Heart right ventricle (tissue), 16 donors: ENCODE results near the gene FAM180B. TPM values are rescaled to one million over a fixed set of nuclear protein-coding genes. Genes with fewer than 3 reads are reported as not detected.
A peak's percentile ranks its signal among the peaks of the same experiment; 100 is the strongest.

Experiments
- ATAC-seq, 8 donors: fragments of 200-7000 bp; cut with Tn5 transposase; one replicate each; pipeline ENCODE4 v1.9.1; 2020; ENCODE audit warnings: mild to moderate bottlenecking in 8 of 8, moderate library complexity in 8 of 8, moderate number of reproducible peaks in 1 of 8
- DNase-seq, 2 donors: peaks; one replicate each; pipeline ENCODE4 v3.0.0-alpha.2; 2020
- H3K27ac ChIP-seq, 10 donors: fragments of 200-600 bp; sonication (generic) in 2 of 10; one replicate each; pipeline versions ENCODE4 v1.5.0 to v1.8.0; 2020 to 2022; ENCODE audit warnings: mild to moderate bottlenecking in 3 of 10
- H3K27me3 ChIP-seq, 7 donors: fragments of 200-600 bp; one replicate each; pipeline ENCODE4 v1.8.0; 2021 to 2022; ENCODE audit warnings: mild to moderate bottlenecking in 2 of 7
- H3K36me3 ChIP-seq, 9 donors: fragments of 200-600 bp; sonication (generic) in 1 of 9; one replicate each; pipeline versions ENCODE4 v1.5.0 to v1.8.0; 2020 to 2022; ENCODE audit warnings: mild to moderate bottlenecking in 2 of 9
- H3K4me1 ChIP-seq, 9 donors: fragments of 200-600 bp; sonication (generic) in 1 of 9; one replicate each; pipeline versions ENCODE4 v1.5.0 to v1.8.0; 2020 to 2022; ENCODE audit warnings: mild to moderate bottlenecking in 4 of 9
- H3K4me3 ChIP-seq, 10 donors: fragments of 200-600 bp; sonication (generic) in 2 of 10; one replicate each; pipeline versions ENCODE4 v1.5.0 to v1.8.0; 2020 to 2022; ENCODE audit warnings: mild to moderate bottlenecking in 7 of 10, moderate library complexity in 2 of 10
- H3K9me3 ChIP-seq, 11 donors: fragments of 200-600 bp in 10 of 11; sonication (generic) in 2 of 11; one replicate each; pipeline versions ENCODE4 v1.5.0 to v1.8.0; 2013 to 2022; ENCODE audit warnings: mild to moderate bottlenecking in 2 of 11, control low read depth in 1 of 11, moderate library complexity in 1 of 11
- WGBS, 2 donors: extraction: QIAGEN DNeasy Blood & Tissue Kit; methylation state at CpG; one replicate each; pipeline ENCODE4 v1.1.7; 2013; ENCODE audit warnings: inconsistent platforms in 1 of 2; 5-methylcytosine and 5-hydroxymethylcytosine counted together
- intact Hi-C, 10 donors: fragments of 100-400 bp; cut with DNase I; formaldehyde crosslinking; loops; one replicate each; pipeline versions ENCODE4 v1.11.1 to v1.14.2; 2022
- polyA plus RNA-seq, 2 donors: library from polyadenylated mRNA; stranded (reverse); fragments of 200-250 nt; gene quantifications; one replicate each; pipeline ENCODE4 v1.2.3, GENCODE V29; 2013
- total RNA-seq, 10 donors: library from RNA; stranded (reverse); fragmentation: NEBNext Ultra II Directional in 3 of 10; extraction: Animal tissue kit (Norgen Biotek cat#: 25700) in 3 of 10; gene quantifications; one replicate each; pipeline versions ENCODE4 v1.2.1 to v1.2.4, GENCODE V29; 2021 to 2023
- TF ChIP-seq, protein P1 (sequence below), 9 donors: fragments of 200-600 bp; sonication (generic) in 2 of 9; IDR thresholded peaks; one replicate each; pipeline versions ENCODE4 v1.5.0 to v1.8.0; 2021 to 2022; ENCODE audit warnings: antibody characterized with exemption in 9 of 9, mild to moderate bottlenecking in 5 of 9, moderate library complexity in 1 of 9
- donor health status: Arrhythmogenic right ventricular cardiomyopathy.
- donor health status: ischemic (EF 13 %, LVEDD 7.1; RV severe dilation, severe dysfunction).
- donor health status: healthy with polysubstance abuse.
- donor health status: DM: no; HTN: yes; CAD: no.
- donor health status: DM: no; HTN: no; CAD: no.
- donor health status: ischemic (EF 25% LVEDD 6.9; RV normal size, moderate dysfunction).
- donor health status: ischemic (EF 25% LVEDD 5.7; RV mildly dilated, moderate dysfunction).
- donor health status: healthy.
- donor health status: DM: yes; HTN: yes; CAD: no.
- donor health status: Ischemic cardiomyopathy.
- donor health status: ischemic (EF 35%, LVEDD 5.7; RV mildly dilated, moderate dysfunction).
- donor health status: nonischemic (EF 11% LVEDD 7.7; RV severe dilation, severe dysfunction).
- donor health status: DM: yes; HTN: yes; CAD: no.
- donor health status: PGD.
- donor health status: ischemic (EF 29% LVEDD 5.4; RV normal size, mild dysfunction).
- donor health status: nonischemic (EF 23%, LVEDD 6.1; RV moderate dilation, normal function).

The FAM180B gene
- total and polyA plus RNA-seq, 12 donors: 0.07 to 1.0 (median 0.23) TPM; not detected in 6

DNA sequence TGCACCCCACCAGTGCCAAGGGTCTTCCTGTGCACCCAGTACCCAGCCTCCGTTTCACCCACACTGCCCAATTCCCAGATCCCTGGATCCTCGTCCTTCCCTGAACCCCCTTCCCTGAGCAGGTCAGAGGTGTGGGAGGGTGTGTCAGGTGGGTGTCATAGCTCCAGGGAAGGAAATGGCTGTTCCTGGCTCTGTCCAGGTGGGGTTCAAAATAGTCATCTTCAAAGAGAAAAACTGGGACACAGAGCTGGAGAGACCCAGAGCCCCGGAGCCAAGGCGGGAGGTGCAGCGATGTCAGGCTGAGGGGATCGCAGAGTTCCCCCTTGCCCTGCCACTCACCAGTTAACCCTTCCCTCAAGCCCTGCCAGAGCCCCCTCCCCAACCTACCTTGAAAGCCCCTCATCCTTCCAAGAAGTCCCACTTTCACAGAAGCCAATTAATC is 7.0 kb downstream of the FAM180B start:
- intact Hi-C loops: no loop called here
- peak overlapping the region in 2 of 10 donors; percentile 16 to 34 for H3K4me3 ChIP-seq
- no peak overlapping the region for H3K27ac ChIP-seq
- TF ChIP-seq, protein P1, sequence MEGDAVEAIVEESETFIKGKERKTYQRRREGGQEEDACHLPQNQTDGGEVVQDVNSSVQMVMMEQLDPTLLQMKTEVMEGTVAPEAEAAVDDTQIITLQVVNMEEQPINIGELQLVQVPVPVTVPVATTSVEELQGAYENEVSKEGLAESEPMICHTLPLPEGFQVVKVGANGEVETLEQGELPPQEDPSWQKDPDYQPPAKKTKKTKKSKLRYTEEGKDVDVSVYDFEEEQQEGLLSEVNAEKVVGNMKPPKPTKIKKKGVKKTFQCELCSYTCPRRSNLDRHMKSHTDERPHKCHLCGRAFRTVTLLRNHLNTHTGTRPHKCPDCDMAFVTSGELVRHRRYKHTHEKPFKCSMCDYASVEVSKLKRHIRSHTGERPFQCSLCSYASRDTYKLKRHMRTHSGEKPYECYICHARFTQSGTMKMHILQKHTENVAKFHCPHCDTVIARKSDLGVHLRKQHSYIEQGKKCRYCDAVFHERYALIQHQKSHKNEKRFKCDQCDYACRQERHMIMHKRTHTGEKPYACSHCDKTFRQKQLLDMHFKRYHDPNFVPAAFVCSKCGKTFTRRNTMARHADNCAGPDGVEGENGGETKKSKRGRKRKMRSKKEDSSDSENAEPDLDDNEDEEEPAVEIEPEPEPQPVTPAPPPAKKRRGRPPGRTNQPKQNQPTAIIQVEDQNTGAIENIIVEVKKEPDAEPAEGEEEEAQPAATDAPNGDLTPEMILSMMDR (IDR thresholded peaks at IDR 0.05): no peak
- DNase-seq: no peak
- no peaks in the 10 kb centered on the region for H3K36me3 ChIP-seq
- 11 to 14% methylated on average over 6 of the region's 6 CpGs for WGBS, 2 donors
- no peak for ATAC-seq
- H3K9me3 ChIP-seq: no peaks in the 10 kb centered on the region
- H3K27me3 ChIP-seq: peaks cover 0 to 62% (median 50%) of the 10 kb centered on the region in 7 donors
- peaks cover 2 to 26% (median 18%) of the 10 kb centered on the region in 9 donors for H3K4me1 ChIP-seq

DNA sequence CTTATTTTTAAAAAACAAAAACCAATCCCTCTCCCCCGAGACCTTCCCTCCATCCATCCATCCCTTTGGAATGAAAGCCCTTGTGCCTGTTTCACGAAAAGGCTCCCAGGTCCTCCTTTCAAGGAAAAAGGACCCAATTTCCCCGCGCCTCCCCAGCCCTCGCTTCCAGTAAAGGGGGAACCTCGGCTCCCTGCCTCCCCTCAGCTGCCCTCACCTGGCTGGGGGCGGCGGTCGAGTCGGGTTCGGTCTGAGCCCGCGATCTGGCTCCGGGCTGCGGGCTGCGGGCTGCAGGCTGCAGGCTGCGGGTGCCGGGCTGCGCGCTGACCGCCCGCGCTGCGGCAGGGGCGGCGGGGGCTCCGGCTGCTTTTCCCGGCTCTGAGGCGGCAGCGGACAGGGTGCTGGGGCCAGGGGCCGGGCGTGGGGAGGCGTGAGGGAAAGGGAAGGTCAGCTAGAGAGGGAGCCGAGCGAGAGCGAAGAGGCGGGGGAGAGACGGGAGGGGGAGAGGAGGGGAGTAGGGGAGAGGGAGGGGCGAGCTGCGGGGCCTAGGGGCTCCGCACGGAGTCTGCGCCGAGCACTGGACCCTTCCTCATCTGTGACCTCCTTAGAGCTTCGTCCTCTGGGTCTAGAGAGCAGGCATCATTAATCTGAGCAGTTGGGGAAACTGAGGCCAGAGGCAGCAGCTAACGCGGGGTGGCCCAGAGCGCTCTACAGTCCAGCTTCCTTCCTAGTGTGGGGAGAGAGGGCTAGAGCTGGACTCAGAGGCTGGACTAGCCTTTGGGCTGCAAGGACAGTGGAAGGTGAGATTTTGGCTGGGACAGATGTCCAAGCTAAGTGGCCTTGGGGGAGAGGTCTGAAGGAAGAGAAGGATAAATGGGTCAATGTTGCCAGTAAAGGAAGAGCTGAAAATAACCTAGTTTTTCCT is 7.7 kb downstream of the FAM180B start, which contains the start of gene C1QTNF4:
Gene C1QTNF4 (minus strand): TSS at position 478 of the 922 bp plus-strand sequence. CDS start 3,601 bp downstream, outside the sequence.
- Histone ChIP-seq H3K9me3 (no peaks in the 10 kb centered on the region), H3K4me3 (peak within 1 kb of the TSS in 7 of 10 donors; percentile 15 to 34 (median 21)), H3K27me3 (peaks cover 0 to 60% (median 50%) of the 10 kb centered on the region in 7 donors), H3K27ac (no peak within 1 kb of the TSS), H3K4me1 (peaks cover 2 to 23% (median 18%) of the 10 kb centered on the region in 9 donors), H3K36me3 (no peaks in the 10 kb centered on the region)
- WGBS, 2 donors: 3 to 4% methylated on average over 47 to 48 of the region's 48 CpGs
- intact Hi-C loops: no loop called here
- TF ChIP-seq, protein P1 (IDR thresholded peaks at IDR 0.05): no peak
- no peak for ATAC-seq
- DNase-seq: no peak

DNA sequence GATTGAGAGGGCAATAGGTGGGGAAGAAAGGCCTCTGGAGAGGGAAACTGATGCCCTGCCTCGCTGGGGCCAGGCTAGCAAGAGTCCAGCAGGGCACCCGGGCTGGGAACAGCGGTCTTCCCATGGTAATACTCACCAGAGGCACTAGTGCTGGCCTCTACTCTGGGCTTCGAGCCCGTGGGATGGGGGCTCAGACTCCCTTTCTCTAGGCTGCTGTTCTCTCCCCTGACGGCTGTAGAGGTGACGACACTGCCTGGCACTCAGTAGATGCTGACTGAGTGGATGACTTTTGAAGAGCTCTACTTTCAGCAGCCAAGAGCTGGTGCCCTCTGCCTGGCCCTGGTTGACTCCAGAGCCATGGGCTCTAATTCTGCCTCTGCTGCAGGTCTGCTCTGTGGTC is 8.6 kb downstream of the FAM180B start:
- Histone ChIP-seq H3K9me3 (no peaks in the 10 kb centered on the region), H3K36me3 (no peaks in the 10 kb centered on the region), H3K27ac (no peak overlapping the region), H3K4me3 (no peak overlapping the region), H3K27me3 (peaks cover 0 to 52% (median 42%) of the 10 kb centered on the region in 7 donors), H3K4me1 (peaks cover 2 to 23% (median 18%) of the 10 kb centered on the region in 9 donors)
- intact Hi-C loops: no loop called here
- TF ChIP-seq, protein P1 (IDR thresholded peaks at IDR 0.05): peak in 1 of 9 donors; percentile 5
- peak; percentile 35 to 42 for DNase-seq
- WGBS, 2 donors: 39 to 44% methylated on average over 7 of the region's 7 CpGs
- ATAC-seq: peak; percentile 72 to 94 (median 84)

DNA sequence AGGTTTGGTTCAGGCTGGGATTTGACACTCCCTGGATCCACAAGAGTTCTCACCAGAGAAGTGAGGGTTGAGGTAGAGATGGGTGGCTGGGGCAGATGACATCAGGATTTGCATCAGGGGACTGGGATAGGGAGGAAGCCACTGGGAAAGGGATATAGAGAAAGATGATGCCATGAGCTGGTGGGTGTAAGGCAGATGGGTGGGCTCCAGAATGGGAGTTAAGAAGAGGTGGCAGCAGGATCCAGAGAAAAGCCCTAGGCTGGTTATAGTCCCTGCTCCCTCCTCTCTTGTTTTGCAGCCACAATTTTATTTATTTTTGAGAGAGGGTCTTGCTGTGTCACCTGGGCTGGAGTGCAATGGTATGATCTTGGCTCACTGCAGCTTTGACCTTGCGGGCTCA is 9.5 kb downstream of the FAM180B start:
- H3K9me3 ChIP-seq: no peaks in the 10 kb centered on the region
- intact Hi-C loops: no loop called here
- peaks cover 0 to 42% (median 34%) of the 10 kb centered on the region in 7 donors for H3K27me3 ChIP-seq
- no peak for ATAC-seq
- peaks cover 2 to 23% (median 18%) of the 10 kb centered on the region in 9 donors for H3K4me1 ChIP-seq
- H3K4me3 ChIP-seq: no peak overlapping the region
- WGBS, 2 donors: 100% methylated on average over 1 of the region's 1 CpG
- no peak overlapping the region for H3K27ac ChIP-seq
- DNase-seq: no peak
- TF ChIP-seq, protein P1 (IDR thresholded peaks at IDR 0.05): no peak
- no peaks in the 10 kb centered on the region for H3K36me3 ChIP-seq
